ENCODE data around the gene OR2H1.

Gene OR2H1

GRCh38 chr6:29486577-29486976 is 29.6 kb downstream of the OR2H1 start:
- DNase-seq, result no peak

GRCh38 chr6:29487131-29487530 is 30.2 kb downstream of the OR2H1 start:
- no peak for DNase-seq

GRCh38 chr6:29487660-29488059 is 30.7 kb downstream of the OR2H1 start, which contains the start of gene MAS1L:
Gene MAS1L (minus strand): TSS chr6:29487956. CDS start chr6:29487902, 54 bp downstream.
- no peak for DNase-seq

GRCh38 chr6:29488874-29489273 is 31.9 kb downstream of the OR2H1 start:
- no peak for DNase-seq

- no peak for DNase-seq
Measured at GRCh38 chr6:29489286-29489685, 32.3 kb downstream of the OR2H1 start.

GRCh38 chr6:29490055-29490454 is 33.1 kb downstream of the OR2H1 start:
- DNase-seq, result no peak

GRCh38 chr6:29490552-29490951 is 33.6 kb downstream of the OR2H1 start:
- no peak for DNase-seq

- DNase-seq, result no peak
Measured at GRCh38 chr6:29491574-29491973, 34.6 kb downstream of the OR2H1 start.

GRCh38 chr6:29493261-29493660 is 36.3 kb downstream of the OR2H1 start:
- DNase-seq, result no peak

GRCh38 chr6:29494131-29494530 is 37.2 kb downstream of the OR2H1 start:
- no peak for DNase-seq

- DNase-seq, result no peak
Measured at GRCh38 chr6:29495571-29495970, 38.6 kb downstream of the OR2H1 start.

GRCh38 chr6:29496961-29497360 is 40.0 kb downstream of the OR2H1 start:
- no peak for DNase-seq

- no peak for DNase-seq
Measured at GRCh38 chr6:29499704-29500103, 42.7 kb downstream of the OR2H1 start.

- DNase-seq, result no peak
Measured at GRCh38 chr6:29500594-29500993, 43.6 kb downstream of the OR2H1 start.

- no peak for DNase-seq
Measured at GRCh38 chr6:29501106-29501505, 44.2 kb downstream of the OR2H1 start.

GRCh38 chr6:29502181-29502580 is 45.2 kb downstream of the OR2H1 start:
- no peak for DNase-seq

GRCh38 chr6:29502597-29502996 is 45.6 kb downstream of the OR2H1 start:
- no peak for DNase-seq

- no peak for DNase-seq
Measured at GRCh38 chr6:29504961-29505360, 48.0 kb downstream of the OR2H1 start.

GRCh38 chr6:29505808-29506207 is 48.9 kb downstream of the OR2H1 start:
- no peak for DNase-seq

GRCh38 chr6:29506446-29507067 is 49.6 kb downstream of the OR2H1 start:
- no peak for DNase-seq

- DNase-seq, result no peak
Measured at GRCh38 chr6:29507319-29507718, 50.4 kb downstream of the OR2H1 start.

- DNase-seq, result no peak
Measured at GRCh38 chr6:29509239-29509638, 52.3 kb downstream of the OR2H1 start.

GRCh38 chr6:29509711-29510110 is 52.8 kb downstream of the OR2H1 start:
- no peak for DNase-seq

- no peak for DNase-seq
Measured at GRCh38 chr6:29510202-29510601, 53.2 kb downstream of the OR2H1 start.

GRCh38 chr6:29510746-29511300 is 53.9 kb downstream of the OR2H1 start:
- DNase-seq, result no peak
